ENCODE data around the gene ETS1.

DNA sequence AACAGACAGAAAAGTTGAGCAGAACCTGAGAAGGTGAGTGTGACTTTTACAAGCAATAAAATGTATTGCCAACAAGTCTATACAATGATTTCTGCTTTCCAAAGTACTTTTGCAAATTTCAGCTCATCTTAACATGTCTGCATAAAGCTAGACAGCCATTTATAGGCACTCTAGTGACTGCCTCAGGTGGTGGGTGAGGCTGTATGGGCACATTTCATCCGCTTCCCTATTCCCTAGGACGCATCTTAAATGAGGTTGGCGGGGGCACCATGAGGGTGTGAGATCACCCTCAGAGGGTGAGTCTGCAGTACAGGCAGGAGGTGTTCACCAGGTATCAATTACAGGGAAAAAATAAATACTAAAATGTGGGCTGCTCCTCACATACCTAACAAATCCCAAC is 110.1 kb downstream of the ETS1 start:
- TF ChIP-seq, protein P1, sequence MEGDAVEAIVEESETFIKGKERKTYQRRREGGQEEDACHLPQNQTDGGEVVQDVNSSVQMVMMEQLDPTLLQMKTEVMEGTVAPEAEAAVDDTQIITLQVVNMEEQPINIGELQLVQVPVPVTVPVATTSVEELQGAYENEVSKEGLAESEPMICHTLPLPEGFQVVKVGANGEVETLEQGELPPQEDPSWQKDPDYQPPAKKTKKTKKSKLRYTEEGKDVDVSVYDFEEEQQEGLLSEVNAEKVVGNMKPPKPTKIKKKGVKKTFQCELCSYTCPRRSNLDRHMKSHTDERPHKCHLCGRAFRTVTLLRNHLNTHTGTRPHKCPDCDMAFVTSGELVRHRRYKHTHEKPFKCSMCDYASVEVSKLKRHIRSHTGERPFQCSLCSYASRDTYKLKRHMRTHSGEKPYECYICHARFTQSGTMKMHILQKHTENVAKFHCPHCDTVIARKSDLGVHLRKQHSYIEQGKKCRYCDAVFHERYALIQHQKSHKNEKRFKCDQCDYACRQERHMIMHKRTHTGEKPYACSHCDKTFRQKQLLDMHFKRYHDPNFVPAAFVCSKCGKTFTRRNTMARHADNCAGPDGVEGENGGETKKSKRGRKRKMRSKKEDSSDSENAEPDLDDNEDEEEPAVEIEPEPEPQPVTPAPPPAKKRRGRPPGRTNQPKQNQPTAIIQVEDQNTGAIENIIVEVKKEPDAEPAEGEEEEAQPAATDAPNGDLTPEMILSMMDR (IDR thresholded peaks at IDR 0.05) = no peak
- no peak for TF ChIP-seq POLR2A (IDR thresholded peaks at IDR 0.05)
